Smooth muscle cell (in vitro differentiated cells): ENCODE measurements around the gene MYO5A. TPM values are rescaled to one million over a fixed set of nuclear protein-coding genes. Genes with fewer than 3 reads are reported as not detected.

Experiments
- DNase-seq: peaks from one replicate; lab custom pipeline; 2025; ENCODE audit not compliant: unreplicated experiment; lab: John Stamatoyannopoulos, UW
- H2AFZ ChIP-seq: fragments of 200-600 bp; sonication (generic); 2 replicates; pipeline ENCODE4 v1.6.0; 2016; ENCODE audit warnings: antibody characterized with exemption, low read depth, mild to moderate bottlenecking
- H3F3A ChIP-seq: fragments of 200-600 bp; sonication (generic); 2 replicates; pipeline ENCODE4 v1.6.0; 2017; ENCODE audit warnings: antibody characterized with exemption, low read depth
- H3K27ac ChIP-seq: fragments of 200-600 bp; sonication (generic); 2 replicates; pipeline ENCODE4 v1.5.1; 2016; ENCODE audit warnings: low read depth, mild to moderate bottlenecking
- H3K27me3 ChIP-seq: fragments of 200-600 bp; sonication (generic); 2 replicates; pipeline ENCODE4 v1.6.1; 2016; ENCODE audit warnings: low read depth, mild to moderate bottlenecking
- H3K36me3 ChIP-seq: fragments of 200-600 bp; sonication (generic); 2 replicates; pipeline ENCODE4 v1.5.1; 2016; ENCODE audit warnings: low read depth
- H3K4me1 ChIP-seq: fragments of 200-600 bp; sonication (generic); 2 replicates; pipeline ENCODE4 v1.5.1; 2016; ENCODE audit warnings: low read depth
- H3K4me2 ChIP-seq: fragments of 200-600 bp; sonication (generic); 2 replicates; pipeline ENCODE4 v1.6.0; 2016; ENCODE audit warnings: mild to moderate bottlenecking
- H3K4me3 ChIP-seq: fragments of 200-600 bp; sonication (generic); 2 replicates; pipeline ENCODE4 v1.5.1; 2016; ENCODE audit warnings: mild to moderate bottlenecking
- H3K79me2 ChIP-seq: fragments of 200-600 bp; sonication (generic); 2 replicates; pipeline ENCODE4 v1.6.0; 2016; ENCODE audit warnings: low read depth, mild to moderate bottlenecking
- H3K9ac ChIP-seq: fragments of 200-600 bp; sonication (generic); 2 replicates; pipeline ENCODE4 v1.6.0; 2016; ENCODE audit warnings: low read depth
- H3K9me3 ChIP-seq: fragments of 200-600 bp; sonication (generic); replicated peaks from 2 replicates; pipeline ENCODE4 v1.5.1; 2016; ENCODE audit warnings: low read depth
- H4K20me1 ChIP-seq: fragments of 200-600 bp; sonication (generic); 2 replicates; pipeline ENCODE4 v1.6.0; 2016; ENCODE audit warnings: low read depth
- CTCF ChIP-seq: fragments of 200-600 bp; sonication (generic); IDR thresholded peaks from 2 replicates; pipeline ENCODE4 v1.5.1; 2017; ENCODE audit warnings: borderline replicate concordance, mild to moderate bottlenecking, antibody characterized with exemption; ENCODE audit not compliant: insufficient read depth, poor library complexity, severe bottlenecking
- WGBS: methylation state at CpG from one replicate; pipeline ENCODE4 v1.1.7; 2016; ENCODE audit warnings: low lambda C conversion rate; 5-methylcytosine and 5-hydroxymethylcytosine counted together
- polyA plus RNA-seq: library from polyadenylated mRNA; unstranded; fragments of >200 nt; fragmentation: Nextera tagmentation; extraction: Ambion mirVana; gene quantifications from 2 replicates; pipeline ENCODE4 v1.2.1, GENCODE V29; 2016
- total RNA-seq: library from RNA; depleted of rRNA; stranded (reverse); fragments of >200 nt; gene quantifications from 2 replicates; pipeline ENCODE4 v1.2.3, GENCODE V29; 2014

Gene MYO5A
- total and polyA plus RNA-seq, 2 experiments from 2014 or later, result 29.4 to 68.8 TPM

GRCh38 chr15:52349052-52349700 is 179.5 kb downstream of the MYO5A start:
- Histone ChIP-seq H3K4me1 (no peaks in the 10 kb centered on the region), H3K27me3 (no peaks in the 10 kb centered on the region), H3F3A (no peaks in the 10 kb centered on the region), H3K4me2 (peak overlapping the region; percentile 21), H3K9me3 (no peaks in the 10 kb centered on the region), H3K36me3 (peaks cover 21% of the 10 kb centered on the region), H3K4me3 (no peak overlapping the region), H3K79me2 (no peaks in the 10 kb centered on the region), H4K20me1 (no peaks in the 10 kb centered on the region), H3K9ac (no peak overlapping the region), H3K27ac (no peak overlapping the region), H2AFZ (no peak overlapping the region)
- no peak for TF ChIP-seq CTCF
- 76% methylated on average over 6 of the region's 6 CpGs for whole genome bisulfite sequencing
- no peak for DNase-seq

- H3F3A ChIP-seq, result no peaks in the 10 kb centered on the region
- H3K4me3 ChIP-seq, result no peak overlapping the region
- H3K4me2 ChIP-seq, result no peak overlapping the region
- H2AFZ ChIP-seq, result no peak overlapping the region
- DNase-seq, result no peak
- WGBS, result 89% methylated on average over 5 of the region's 5 CpGs
- H3K79me2 ChIP-seq, result no peaks in the 10 kb centered on the region
- no peaks in the 10 kb centered on the region for H3K4me1 ChIP-seq
- peak overlapping the region; percentile 18 for H3K27ac ChIP-seq
- TF ChIP-seq CTCF, result no peak
- H3K36me3 ChIP-seq, result peaks cover 21% of the 10 kb centered on the region
- H3K9ac ChIP-seq, result no peak overlapping the region
- H3K9me3 ChIP-seq, result no peaks in the 10 kb centered on the region
- no peaks in the 10 kb centered on the region for H3K27me3 ChIP-seq
- H4K20me1 ChIP-seq, result no peaks in the 10 kb centered on the region
These were observed 180.5 kb downstream of the MYO5A start for GRCh38 chr15:52348056-52348745.

GRCh38 chr15:52344592-52344991 is 184.1 kb downstream of the MYO5A start:
- DNase-seq, result no peak
- H3K36me3 ChIP-seq, result peaks cover 7% of the 10 kb centered on the region
- no peaks in the 10 kb centered on the region for H3K79me2 ChIP-seq
- H2AFZ ChIP-seq, result no peak overlapping the region
- H4K20me1 ChIP-seq, result no peaks in the 10 kb centered on the region
- no peaks in the 10 kb centered on the region for H3F3A ChIP-seq
- H3K27me3 ChIP-seq, result no peaks in the 10 kb centered on the region
- peak overlapping the region; percentile 9 for H3K27ac ChIP-seq
- H3K9ac ChIP-seq, result no peak overlapping the region
- no peak overlapping the region for H3K4me3 ChIP-seq
- no peak overlapping the region for H3K4me2 ChIP-seq
- H3K9me3 ChIP-seq, result no peaks in the 10 kb centered on the region
- WGBS, result 100% methylated on average over 1 of the region's 1 CpG
- H3K4me1 ChIP-seq, result no peaks in the 10 kb centered on the region
- no peak for TF ChIP-seq CTCF
